Transverse colon (tissue), 4 donors: ENCODE measurements around the gene DOLK.

Experiments used
- CTCF ChIP-seq, 5 experiments: fragments of 200-600 bp in 3 of 5; fragments of 450-650 bp in 2 of 5; sonication (generic) in 3 of 5; IDR thresholded peaks; 1 replicate in 2 of 5; 2 replicates in 3 of 5; pipeline ENCODE4 v1.5.1; 2016 to 2017; ENCODE audit warnings: antibody characterized with exemption in 5 of 5, inconsistent platforms in 3 of 5, mild to moderate bottlenecking in 2 of 5, moderate library complexity in 1 of 5
- EP300 ChIP-seq: sonication (generic); formaldehyde crosslinking; IDR thresholded peaks from one replicate; pipeline ENCODE4 v1.6.1; 2017; ENCODE audit warnings: antibody characterized with exemption, low read depth
- POLR2A ChIP-seq: fragments of 450-650 bp; IDR thresholded peaks from one replicate; pipeline ENCODE4 v1.6.1; 2016; ENCODE audit warnings: antibody characterized with exemption, mild to moderate bottlenecking, moderate library complexity
- POLR2AphosphoS5 ChIP-seq, 3 donors: sonication (generic); formaldehyde crosslinking; IDR thresholded peaks; one replicate each; pipeline ENCODE4 v1.6.1; 2016; ENCODE audit warnings: antibody characterized with exemption in 3 of 3

- TF ChIP-seq POLR2AphosphoS5 (IDR thresholded peaks at IDR 0.05), result no peak
- no peak for TF ChIP-seq CTCF (IDR thresholded peaks at IDR 0.05)
- no peak for TF ChIP-seq POLR2A
- no peak for TF ChIP-seq EP300
Observed at GRCh38 chr9:128946571-128947276, 679 bp downstream of the DOLK start.
